ENCODE data around the gene KCNH8. TPM values are rescaled to one million over a fixed set of nuclear protein-coding genes. Genes with fewer than 3 reads are reported as not detected.

KCNH8 gene
- total and polyA plus RNA-seq, 10 of the 15 experiments (the other 5 are each of a cell fraction or from before 2014, with no cell fraction given) = under 0.01 to 0.18 (median 0.07) TPM; not detected in 2

DNA sequence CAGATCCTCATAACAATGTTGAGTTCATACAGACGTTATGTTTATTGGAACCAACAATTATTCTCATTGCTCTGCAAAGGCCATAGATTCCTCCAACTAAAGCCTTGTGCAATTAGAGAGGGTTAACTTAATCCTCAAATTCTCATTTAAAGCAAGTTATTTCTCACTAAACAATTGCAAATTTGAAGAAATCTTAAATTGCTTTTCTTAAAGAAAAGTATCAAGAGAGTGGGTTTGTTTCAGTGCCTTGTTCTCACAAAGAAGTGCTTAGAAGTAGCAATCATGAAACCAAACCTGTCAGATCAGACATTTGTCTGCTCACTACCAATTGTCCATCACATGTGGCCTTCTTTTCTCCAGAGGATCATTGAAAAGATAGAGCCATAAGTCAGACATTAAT is 124.8 kb downstream of the KCNH8 start (continued):
- TF ChIP-seq, protein P1, sequence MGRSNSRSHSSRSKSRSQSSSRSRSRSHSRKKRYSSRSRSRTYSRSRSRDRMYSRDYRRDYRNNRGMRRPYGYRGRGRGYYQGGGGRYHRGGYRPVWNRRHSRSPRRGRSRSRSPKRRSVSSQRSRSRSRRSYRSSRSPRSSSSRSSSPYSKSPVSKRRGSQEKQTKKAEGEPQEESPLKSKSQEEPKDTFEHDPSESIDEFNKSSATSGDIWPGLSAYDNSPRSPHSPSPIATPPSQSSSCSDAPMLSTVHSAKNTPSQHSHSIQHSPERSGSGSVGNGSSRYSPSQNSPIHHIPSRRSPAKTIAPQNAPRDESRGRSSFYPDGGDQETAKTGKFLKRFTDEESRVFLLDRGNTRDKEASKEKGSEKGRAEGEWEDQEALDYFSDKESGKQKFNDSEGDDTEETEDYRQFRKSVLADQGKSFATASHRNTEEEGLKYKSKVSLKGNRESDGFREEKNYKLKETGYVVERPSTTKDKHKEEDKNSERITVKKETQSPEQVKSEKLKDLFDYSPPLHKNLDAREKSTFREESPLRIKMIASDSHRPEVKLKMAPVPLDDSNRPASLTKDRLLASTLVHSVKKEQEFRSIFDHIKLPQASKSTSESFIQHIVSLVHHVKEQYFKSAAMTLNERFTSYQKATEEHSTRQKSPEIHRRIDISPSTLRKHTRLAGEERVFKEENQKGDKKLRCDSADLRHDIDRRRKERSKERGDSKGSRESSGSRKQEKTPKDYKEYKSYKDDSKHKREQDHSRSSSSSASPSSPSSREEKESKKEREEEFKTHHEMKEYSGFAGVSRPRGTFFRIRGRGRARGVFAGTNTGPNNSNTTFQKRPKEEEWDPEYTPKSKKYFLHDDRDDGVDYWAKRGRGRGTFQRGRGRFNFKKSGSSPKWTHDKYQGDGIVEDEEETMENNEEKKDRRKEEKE (IDR thresholded peaks at IDR 0.05) = no peak

DNA sequence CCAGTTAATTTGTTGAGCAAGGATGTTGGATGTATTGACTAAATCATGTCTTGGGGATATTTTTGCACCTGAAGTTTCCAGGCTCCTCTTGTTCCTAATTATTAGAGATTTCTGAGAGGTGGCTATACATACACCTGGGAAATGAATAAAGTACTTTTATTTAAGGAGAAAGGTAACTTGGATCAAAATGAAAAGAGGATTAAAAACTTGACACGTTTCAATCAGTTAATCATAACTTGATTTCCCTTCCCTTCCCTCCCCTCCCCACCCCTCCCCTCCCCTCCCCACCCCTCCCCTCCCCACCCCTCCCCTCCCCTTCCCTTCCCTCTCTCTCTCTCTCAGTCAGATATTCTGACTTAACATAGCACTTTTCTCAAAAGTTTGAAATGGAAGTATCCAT is 126.3 kb downstream of the KCNH8 start:
- BruUV-seq (replicated peaks) = no TSS peak
- Histone ChIP-seq H3K4me2 (ENCODE audit: control insufficient read depth, insufficient read depth) (no peak overlapping the region), H3K4me3 (no peak overlapping the region), H3K79me2 (ENCODE audit: control insufficient read depth, insufficient read depth, low read length) (no peaks in the 10 kb centered on the region), H3K36me3 (ENCODE audit: control insufficient read depth in 2 of 2, insufficient read depth in 2 of 2, low read length in 1 of 2) (no peaks in the 10 kb centered on the region), H3K4me1 (ENCODE audit: control insufficient read depth, insufficient read depth, low read length) (no peaks in the 10 kb centered on the region), H3K9me3 (replicated peaks; ENCODE audit: control insufficient read depth, insufficient read depth, low read length) (no peaks in the 10 kb centered on the region), H3K27me3 (replicated peaks in 1 of 2; ENCODE audit: control insufficient read depth in 2 of 2, insufficient read depth in 2 of 2, low read length in 1 of 2) (peaks cover 0 to 2% of the 10 kb centered on the region in 2 experiments; a peak in 2 of 4 replicates), H3K27ac (ENCODE audit: control insufficient read depth, insufficient read depth) (no peak overlapping the region), H4K20me1 (ENCODE audit: control insufficient read depth, insufficient read depth) (no peaks in the 10 kb centered on the region), H3K9ac (ENCODE audit: control insufficient read depth, insufficient read depth, low read length) (no peak overlapping the region), H2AFZ (ENCODE audit: control insufficient read depth, low read depth, low read length) (no peak overlapping the region)
- RAD21 ChIA-PET (ENCODE audit: unreplicated experiment) = no interaction called here
- intact Hi-C loops (cut with micrococcal nuclease; ENCODE audit: unreplicated experiment) = no loop called here
- 0% methylated on average over 1 of the region's 1 CpG for WGBS (ENCODE audit: insufficient coverage, insufficient replicate concordance, low lambda C conversion rate, missing lambda C conversion rate)
- in situ Hi-C loops (cut with MboI) = no loop called here
- SMC1A ChIA-PET (ENCODE audit: uncharacterized antibody, unreplicated experiment) = no interaction called here
- POLR2A ChIA-PET = no interaction called here
- ATAC-seq (no peak), DNase-seq (ENCODE audit: low read depth, low spot score) (no peak), FAIRE-seq (no peak)
- CTCF ChIA-PET = no interaction called here
- TF ChIP-seq JUND (IDR thresholded peaks at IDR 0.05; ENCODE audit: low read depth, low read length) (no peak), CHD4 (IDR thresholded peaks at IDR 0.05) (no peak), CBX3 (IDR thresholded peaks at IDR 0.05; ENCODE audit: borderline replicate concordance, low read depth) (no peak), RAD21 (IDR thresholded peaks at IDR 0.05; ENCODE audit: insufficient read depth, low read depth, low read length) (no peak), CEBPB (IDR thresholded peaks at IDR 0.05; ENCODE audit: borderline replicate concordance in 1 of 2, low read depth in 2 of 2, low read length in 2 of 2) (no peak), FOXK2 (IDR thresholded peaks at IDR 0.05) (no peak)
- TF ChIP-seq, protein P2, sequence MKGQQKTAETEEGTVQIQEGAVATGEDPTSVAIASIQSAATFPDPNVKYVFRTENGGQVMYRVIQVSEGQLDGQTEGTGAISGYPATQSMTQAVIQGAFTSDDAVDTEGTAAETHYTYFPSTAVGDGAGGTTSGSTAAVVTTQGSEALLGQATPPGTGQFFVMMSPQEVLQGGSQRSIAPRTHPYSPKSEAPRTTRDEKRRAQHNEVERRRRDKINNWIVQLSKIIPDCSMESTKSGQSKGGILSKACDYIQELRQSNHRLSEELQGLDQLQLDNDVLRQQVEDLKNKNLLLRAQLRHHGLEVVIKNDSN (IDR thresholded peaks at IDR 0.05; ENCODE audit: borderline replicate concordance, extremely low read length, insufficient read depth, low read depth, low read length) = no peak
- TF ChIP-seq, protein P3, sequence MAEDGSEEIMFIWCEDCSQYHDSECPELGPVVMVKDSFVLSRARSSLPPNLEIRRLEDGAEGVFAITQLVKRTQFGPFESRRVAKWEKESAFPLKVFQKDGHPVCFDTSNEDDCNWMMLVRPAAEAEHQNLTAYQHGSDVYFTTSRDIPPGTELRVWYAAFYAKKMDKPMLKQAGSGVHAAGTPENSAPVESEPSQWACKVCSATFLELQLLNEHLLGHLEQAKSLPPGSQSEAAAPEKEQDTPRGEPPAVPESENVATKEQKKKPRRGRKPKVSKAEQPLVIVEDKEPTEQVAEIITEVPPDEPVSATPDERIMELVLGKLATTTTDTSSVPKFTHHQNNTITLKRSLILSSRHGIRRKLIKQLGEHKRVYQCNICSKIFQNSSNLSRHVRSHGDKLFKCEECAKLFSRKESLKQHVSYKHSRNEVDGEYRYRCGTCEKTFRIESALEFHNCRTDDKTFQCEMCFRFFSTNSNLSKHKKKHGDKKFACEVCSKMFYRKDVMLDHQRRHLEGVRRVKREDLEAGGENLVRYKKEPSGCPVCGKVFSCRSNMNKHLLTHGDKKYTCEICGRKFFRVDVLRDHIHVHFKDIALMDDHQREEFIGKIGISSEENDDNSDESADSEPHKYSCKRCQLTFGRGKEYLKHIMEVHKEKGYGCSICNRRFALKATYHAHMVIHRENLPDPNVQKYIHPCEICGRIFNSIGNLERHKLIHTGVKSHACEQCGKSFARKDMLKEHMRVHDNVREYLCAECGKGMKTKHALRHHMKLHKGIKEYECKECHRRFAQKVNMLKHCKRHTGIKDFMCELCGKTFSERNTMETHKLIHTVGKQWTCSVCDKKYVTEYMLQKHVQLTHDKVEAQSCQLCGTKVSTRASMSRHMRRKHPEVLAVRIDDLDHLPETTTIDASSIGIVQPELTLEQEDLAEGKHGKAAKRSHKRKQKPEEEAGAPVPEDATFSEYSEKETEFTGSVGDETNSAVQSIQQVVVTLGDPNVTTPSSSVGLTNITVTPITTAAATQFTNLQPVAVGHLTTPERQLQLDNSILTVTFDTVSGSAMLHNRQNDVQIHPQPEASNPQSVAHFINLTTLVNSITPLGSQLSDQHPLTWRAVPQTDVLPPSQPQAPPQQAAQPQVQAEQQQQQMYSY (CRISPR knock-in tag; IDR thresholded peaks at IDR 0.05) = no peak
